GM12891 (cell line): ENCODE results near the gene CDC45.

Experiments used
- DNase-seq: peaks from one replicate; pipeline ENCODE4 v3.0.0; 2011; ENCODE audit warnings: low spot score; ENCODE audit not compliant: insufficient read length
- FAIRE-seq: peaks from 2 replicates; lab custom pipeline; 2011; peaks lifted over from hg19 to GRCh38; lab: Jason Lieb, UNC
- PAX5 ChIP-seq: IDR thresholded peaks from 2 replicates; pipeline ENCODE4 v1.6.1; 2011; ENCODE audit warnings: low read length, moderate library complexity, mild to moderate bottlenecking; ENCODE audit not compliant: insufficient read depth, severe bottlenecking
- POLR2A ChIP-seq: IDR thresholded peaks from 2 replicates; pipeline ENCODE4 v1.6.1; 2011; ENCODE audit warnings: low read depth, low read length, control low read depth
- POLR2AphosphoS5 ChIP-seq: IDR thresholded peaks from 2 replicates; pipeline ENCODE4 v1.6.1; 2011; ENCODE audit warnings: low read depth, low read length, control low read depth
- POU2F2 ChIP-seq: IDR thresholded peaks from 2 replicates; pipeline ENCODE4 v1.6.1; 2011; ENCODE audit warnings: low read depth, mild to moderate bottlenecking, control low read depth, low read length, moderate library complexity
- SPI1 ChIP-seq: IDR thresholded peaks from 2 replicates; pipeline ENCODE4 v1.6.1; 2011; ENCODE audit warnings: low read depth, low read length, control low read depth
- TAF1 ChIP-seq: IDR thresholded peaks from 2 replicates; pipeline ENCODE4 v1.6.1; 2011; ENCODE audit warnings: low read depth, low read length, control low read depth

CDC45 gene

DNA sequence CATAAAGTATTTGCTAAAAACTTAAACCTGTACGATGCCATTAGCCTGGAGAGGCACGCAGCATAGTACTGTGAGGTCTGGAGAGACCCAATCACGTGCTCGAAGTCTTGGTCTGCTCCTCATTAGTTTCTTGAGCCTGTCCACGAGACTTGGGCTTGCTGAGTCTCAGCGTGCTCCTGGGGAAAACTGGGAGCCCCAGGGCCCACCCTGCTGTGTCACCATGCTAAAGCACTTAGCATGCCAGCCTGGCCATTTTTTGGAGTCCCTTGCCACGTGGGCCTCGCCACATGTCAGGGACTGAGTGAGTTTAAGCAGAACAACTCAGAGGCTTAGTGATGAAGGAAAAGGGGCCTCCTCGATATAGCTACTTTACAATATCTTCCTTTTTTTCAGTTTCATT is 2.6 kb downstream of the CDC45 start:
- FAIRE-seq, result no peak
- TF ChIP-seq POLR2A (no peak), TAF1 (no peak), PAX5 (no peak), POLR2AphosphoS5 (no peak), SPI1 (no peak), POU2F2 (no peak)
- no peak for DNase-seq

DNA sequence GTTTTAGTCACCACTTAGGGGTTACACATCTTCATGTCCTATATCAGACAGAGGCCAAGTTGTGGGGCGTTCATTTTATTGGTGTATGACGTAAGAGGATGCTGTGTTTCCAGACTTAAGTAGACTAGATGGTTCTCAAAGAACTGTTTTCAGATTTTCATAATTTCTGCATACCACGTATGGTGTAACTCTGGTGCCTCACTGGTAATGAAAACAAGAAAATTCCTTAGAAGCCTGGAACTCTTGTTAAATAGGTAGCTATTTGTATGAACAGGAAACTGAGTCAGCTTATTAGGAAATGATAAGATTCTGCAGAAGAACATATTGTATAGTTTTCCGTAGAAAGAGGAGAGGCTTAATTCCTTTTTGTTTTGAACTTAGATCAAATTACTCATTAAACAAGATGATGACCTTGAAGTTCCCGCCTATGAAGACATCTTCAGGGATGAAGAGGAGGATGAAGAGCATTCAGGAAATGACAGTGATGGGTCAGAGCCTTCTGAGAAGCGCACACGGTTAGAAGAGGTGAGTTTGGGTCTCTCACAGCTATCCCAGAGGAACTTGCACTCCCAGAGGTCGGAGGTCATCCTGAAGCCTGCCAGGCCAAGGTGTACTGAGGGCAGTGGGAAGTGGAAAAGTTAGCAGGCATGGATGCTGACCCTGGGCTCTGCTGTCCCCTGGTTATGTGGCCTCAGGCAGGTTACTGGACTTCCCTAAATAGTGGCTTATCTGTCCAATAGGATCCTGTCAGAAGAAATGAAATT is 3.9 kb downstream of the CDC45 start:
- DNase-seq (no peak), FAIRE-seq (no peak)
- TF ChIP-seq POLR2A, result no peak
- no peak for TF ChIP-seq SPI1
- TF ChIP-seq POLR2AphosphoS5, result no peak
- no peak for TF ChIP-seq TAF1
- TF ChIP-seq PAX5, result no peak
- TF ChIP-seq POU2F2, result no peak

DNA sequence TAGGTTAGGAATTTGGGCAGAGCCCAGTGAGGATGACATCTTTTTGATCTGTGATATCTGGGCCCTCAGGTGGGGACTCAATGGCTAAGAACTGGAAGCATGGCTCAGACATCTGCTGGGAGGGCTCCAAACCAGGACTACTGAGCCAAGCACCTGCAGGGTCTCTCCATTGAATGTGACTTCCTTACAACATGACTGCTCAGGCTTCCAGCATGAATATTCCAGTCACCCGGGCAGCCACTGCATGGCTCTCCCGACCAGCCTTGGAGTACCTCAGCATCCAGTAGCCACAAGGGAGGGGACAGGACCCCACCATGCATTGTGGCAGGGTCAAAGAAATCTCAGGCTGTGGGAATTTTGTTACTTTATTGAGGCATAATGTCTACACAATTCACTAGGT is 8.6 kb downstream of the CDC45 start:
- TF ChIP-seq POLR2AphosphoS5, result no peak
- TF ChIP-seq PAX5, result no peak
- TF ChIP-seq POLR2A, result no peak
- no peak for TF ChIP-seq SPI1
- no peak for TF ChIP-seq TAF1
- no peak for TF ChIP-seq POU2F2

DNA sequence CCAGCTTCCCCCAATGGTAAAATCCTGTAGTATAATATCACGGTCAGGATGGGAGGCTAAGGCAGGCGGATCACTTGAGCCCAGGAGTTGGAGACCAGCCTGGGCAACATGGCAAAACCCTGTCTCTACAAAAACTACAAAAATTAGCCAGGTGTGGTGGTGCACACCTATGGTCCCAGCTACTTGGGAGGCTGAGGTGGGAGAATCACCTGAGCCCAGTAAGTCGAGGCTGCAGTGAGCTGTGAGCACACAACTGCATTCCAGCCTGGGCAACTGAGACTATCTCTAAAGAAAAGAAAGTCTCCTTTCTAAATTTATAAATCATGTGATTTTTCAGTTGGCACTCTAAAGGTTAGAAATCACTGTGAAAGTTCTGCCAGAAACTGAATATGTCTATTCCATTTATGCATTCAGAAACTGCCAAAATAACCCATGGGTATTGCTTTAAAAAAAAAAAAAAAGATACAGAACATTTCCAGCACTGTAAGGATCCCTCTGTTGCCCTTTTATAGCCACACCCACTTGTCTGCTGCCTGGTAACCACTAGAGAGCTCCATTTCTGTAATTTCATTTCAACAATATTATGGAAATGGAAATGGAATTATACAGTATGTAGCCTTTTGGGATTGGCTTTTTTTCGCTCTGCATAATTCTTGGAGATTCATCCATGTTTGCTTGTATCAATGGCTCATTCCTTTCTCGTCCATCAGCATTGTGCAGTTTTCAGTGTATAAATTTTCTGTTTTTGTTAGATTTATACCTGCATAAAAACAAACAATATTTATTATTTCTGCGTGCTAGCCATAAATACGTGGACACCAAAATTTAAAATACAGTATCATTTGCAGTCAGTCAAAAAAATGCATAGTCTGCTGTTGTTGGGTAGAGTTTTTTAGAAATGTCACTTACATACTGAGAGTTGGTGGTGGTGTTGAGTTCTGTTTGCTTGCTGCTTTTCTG is 9.4 kb downstream of the CDC45 start:
- FAIRE-seq, result no peak
- TF ChIP-seq POU2F2 (no peak), TAF1 (no peak), POLR2A (no peak), SPI1 (no peak), PAX5 (no peak), POLR2AphosphoS5 (no peak)
- DNase-seq, result no peak

More for the DNA sequence above, 8.6 kb downstream of the CDC45 start:
- DNase-seq (no peak), FAIRE-seq (no peak)

DNA sequence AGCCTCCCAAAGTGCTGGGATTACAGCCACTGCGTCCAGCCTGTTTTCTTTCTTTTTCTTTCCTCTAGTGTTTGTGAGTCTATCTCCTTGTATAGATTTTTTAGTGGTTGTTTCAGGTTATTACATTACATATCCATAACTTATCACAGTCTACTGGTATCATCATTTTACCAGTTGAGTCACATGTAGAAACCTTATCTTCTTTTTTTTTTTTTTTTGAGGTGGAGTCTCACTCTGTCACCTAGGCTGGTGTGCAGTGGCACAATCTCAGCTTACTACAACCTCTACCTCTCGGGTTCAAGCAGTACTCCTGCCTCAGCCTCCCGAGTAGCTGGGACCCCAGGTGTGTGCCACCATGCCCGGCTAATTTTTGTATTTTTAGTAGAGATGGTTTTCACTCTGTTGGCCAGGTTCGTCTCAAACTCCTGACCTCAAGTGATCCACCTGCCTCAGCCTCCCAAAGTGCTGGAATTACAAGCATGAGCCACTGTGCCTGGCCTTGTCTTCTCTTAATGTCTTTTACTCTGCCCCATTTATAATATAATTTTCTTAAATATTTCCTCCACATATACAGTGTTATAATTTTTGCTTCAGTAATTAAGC is 11.0 kb downstream of the CDC45 start:
- TF ChIP-seq POLR2AphosphoS5 (no peak), PAX5 (no peak), TAF1 (no peak), POU2F2 (no peak), SPI1 (no peak), POLR2A (no peak)
- no peak for FAIRE-seq
- no peak for DNase-seq

DNA sequence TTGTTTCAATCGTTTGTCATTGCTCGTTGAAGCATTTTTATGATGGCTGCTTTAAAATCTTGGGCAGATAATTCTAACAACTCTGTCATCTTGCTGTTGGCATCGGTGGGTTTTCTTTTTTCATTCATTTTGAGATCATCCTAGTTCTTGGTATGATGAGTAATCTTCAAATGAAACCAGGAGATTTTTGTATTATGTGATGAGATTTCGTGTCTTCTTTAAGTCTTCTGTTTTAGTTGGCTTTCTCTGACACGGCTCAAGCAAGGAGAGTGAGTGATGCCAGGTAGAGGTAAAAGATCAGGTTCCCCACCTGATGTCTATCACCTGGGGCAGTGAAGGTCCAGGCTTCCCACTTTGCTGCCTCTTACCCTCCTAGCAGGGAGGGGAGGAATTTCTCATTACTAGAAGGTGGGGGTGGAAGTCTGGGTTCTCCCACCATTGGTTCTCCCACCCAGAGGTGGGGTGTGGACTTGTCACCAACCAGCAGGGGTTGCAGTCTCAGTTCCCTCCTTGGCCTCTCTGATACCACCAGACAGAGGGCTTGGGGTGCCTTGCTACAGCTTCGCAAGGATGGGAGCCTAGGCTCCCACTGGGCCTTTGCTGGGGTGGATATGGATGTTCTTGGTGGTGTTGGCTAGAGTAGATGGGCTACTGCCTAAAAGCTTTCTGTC is 12.9 kb downstream of the CDC45 start:
- DNase-seq, result no peak
- FAIRE-seq, result no peak
- TF ChIP-seq POLR2AphosphoS5 (no peak), TAF1 (no peak), POLR2A (no peak)

DNA sequence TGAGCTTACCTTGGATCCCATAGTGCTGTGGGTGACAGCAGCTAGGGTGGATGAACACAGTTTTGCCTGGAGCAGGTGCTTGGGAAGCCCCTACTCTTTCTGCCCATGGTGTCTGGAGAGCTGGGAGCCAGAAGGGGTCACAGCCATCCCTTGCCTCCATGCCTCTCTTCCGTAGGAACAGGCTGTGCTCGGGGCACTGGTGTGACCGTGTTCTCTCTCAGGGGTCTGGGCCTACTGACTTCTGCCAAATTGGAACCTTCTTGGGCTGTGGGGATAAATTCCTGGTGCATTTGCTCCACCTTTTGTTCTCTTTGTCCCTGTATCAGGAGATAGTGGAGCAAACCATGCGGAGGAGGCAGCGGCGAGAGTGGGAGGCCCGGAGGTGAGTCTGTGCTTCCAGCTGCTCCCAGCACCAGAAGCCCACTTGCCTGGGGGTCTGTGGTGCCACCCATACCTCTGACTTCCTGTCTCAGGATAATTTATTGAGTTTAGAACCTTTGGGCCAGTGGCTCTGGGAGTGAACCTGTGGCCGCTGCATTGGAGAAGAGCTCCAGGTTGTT is 14.4 kb downstream of the CDC45 start:
- FAIRE-seq (no peak), DNase-seq (no peak)
- no peak for TF ChIP-seq TAF1

DNA sequence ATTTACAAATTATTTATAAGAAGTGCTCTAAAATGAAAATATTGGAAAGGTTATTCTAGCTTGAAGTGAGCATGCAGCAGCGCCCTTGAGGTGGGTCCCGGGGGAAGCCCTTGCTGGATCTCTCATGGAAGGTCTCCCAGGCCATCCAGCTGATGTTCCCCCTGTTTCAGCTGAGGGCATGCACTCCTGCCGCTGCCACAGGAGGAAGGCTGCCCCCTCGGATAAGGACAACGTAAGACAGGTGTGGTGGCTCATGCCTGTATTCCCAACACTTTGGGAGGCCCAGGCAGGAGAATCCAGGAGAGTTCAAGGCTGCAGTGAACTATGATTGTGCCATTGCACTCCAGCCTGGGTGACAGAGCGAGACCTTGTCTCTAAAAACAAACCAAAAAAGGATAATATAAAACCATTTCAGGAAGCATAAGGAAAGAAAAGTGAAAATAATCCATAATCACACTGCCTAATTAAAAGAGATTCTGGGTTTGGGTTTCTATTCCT is 15.0 kb downstream of the CDC45 start:
- TF ChIP-seq POU2F2, result no peak
- TF ChIP-seq POLR2A, result no peak
- no peak for TF ChIP-seq POLR2AphosphoS5
- DNase-seq, result no peak
- FAIRE-seq, result no peak
